Liver (tissue), 9 donors: ENCODE measurements around the gene MOB1A. TPM values are rescaled to one million over a fixed set of nuclear protein-coding genes. Genes with fewer than 3 reads are reported as not detected.

ENCODE experiments used
- DNase-seq: peaks from one replicate; pipeline ENCODE4 v3.0.0-alpha.2; 2017; ENCODE audit warnings: low spot score
- H3K27ac ChIP-seq, 2 donors: one replicate each; pipeline ENCODE4 v1.7.0; 2013; ENCODE audit warnings: inconsistent platforms in 2 of 2, low read length in 2 of 2, control low read depth in 1 of 2, low read depth in 1 of 2, mild to moderate bottlenecking in 1 of 2
- H3K27me3 ChIP-seq, 4 donors: one replicate each; pipeline versions ENCODE4 v1.6.1 to v1.7.0; 2013; ENCODE audit warnings: low read length in 3 of 4, inconsistent platforms in 1 of 4, mild to moderate bottlenecking in 1 of 4, moderate library complexity in 1 of 4; ENCODE audit not compliant: control insufficient read depth in 4 of 4, insufficient read depth in 4 of 4
- H3K36me3 ChIP-seq, 4 donors: one replicate each; pipeline versions ENCODE4 v1.6.1 to v1.7.0; 2013; ENCODE audit warnings: low read length in 3 of 4, mild to moderate bottlenecking in 3 of 4, low read depth in 1 of 4, moderate library complexity in 1 of 4; ENCODE audit not compliant: control insufficient read depth in 4 of 4, insufficient read depth in 3 of 4
- H3K4me1 ChIP-seq, 4 donors: one replicate each; pipeline versions ENCODE4 v1.6.1 to v1.7.0; 2013; ENCODE audit warnings: low read length in 3 of 4, mild to moderate bottlenecking in 3 of 4, moderate library complexity in 1 of 4; ENCODE audit not compliant: control insufficient read depth in 4 of 4, insufficient read depth in 4 of 4
- H3K4me3 ChIP-seq, 3 donors: one replicate each; pipeline versions ENCODE4 v1.6.1 to v1.7.0; 2013; ENCODE audit warnings: low read length in 3 of 3, control low read depth in 1 of 3, low read depth in 1 of 3, mild to moderate bottlenecking in 1 of 3
- H3K9ac ChIP-seq, 2 donors: one replicate each; pipeline ENCODE4 v1.7.0; 2013; ENCODE audit warnings: low read length in 2 of 2, mild to moderate bottlenecking in 2 of 2, moderate library complexity in 2 of 2, control low read depth in 1 of 2, low read depth in 1 of 2
- H3K9me3 ChIP-seq, 4 donors: one replicate each; pipeline versions ENCODE4 v1.6.1 to v1.7.0; 2013; ENCODE audit warnings: low read length in 3 of 4; ENCODE audit not compliant: control insufficient read depth in 4 of 4
- CTCF ChIP-seq: fragments of 150-350 bp; IDR thresholded peaks from 2 replicates; pipeline ENCODE4 v1.5.1; 2017; ENCODE audit warnings: improper control_type of control experiment, low read depth, low read length; ENCODE audit not compliant: missing input control
- EGR1 ChIP-seq, 2 donors: IDR thresholded peaks; 2 replicates each; pipeline ENCODE4 v1.6.1; 2016 to 2018; ENCODE audit warnings: antibody characterized with exemption in 2 of 2, low read depth in 2 of 2
- FOXA1 ChIP-seq: IDR thresholded peaks from 2 replicates; pipeline ENCODE4 v1.6.1; 2016; ENCODE audit warnings: antibody characterized with exemption
- GABPA ChIP-seq, 2 donors: IDR thresholded peaks in 1 of 2; conservative IDR thresholded peaks in 1 of 2; 2 replicates each; pipeline ENCODE4 v1.6.1; 2016; ENCODE audit warnings: antibody characterized with exemption in 2 of 2, mild to moderate bottlenecking in 1 of 2, moderate library complexity in 1 of 2
- HNF4A ChIP-seq, 2 donors: conservative IDR thresholded peaks; 2 replicates each; pipeline ENCODE4 v1.6.1; 2016; ENCODE audit warnings: antibody characterized with exemption in 2 of 2, mild to moderate bottlenecking in 2 of 2
- HNF4G ChIP-seq: IDR thresholded peaks from 2 replicates; pipeline ENCODE4 v1.6.1; 2016; ENCODE audit warnings: antibody characterized with exemption
- JUND ChIP-seq, 2 donors: IDR thresholded peaks; 2 replicates each; pipeline ENCODE4 v1.6.1; 2016; ENCODE audit warnings: antibody characterized with exemption in 2 of 2
- NR2F2 ChIP-seq: IDR thresholded peaks from 2 replicates; pipeline ENCODE4 v1.6.1; 2016; ENCODE audit warnings: antibody characterized with exemption
- RAD21 ChIP-seq, 2 donors: IDR thresholded peaks; 2 replicates each; pipeline ENCODE4 v1.6.1; 2016; ENCODE audit warnings: antibody characterized with exemption in 2 of 2, mild to moderate bottlenecking in 2 of 2
- RXRA ChIP-seq, 2 donors: IDR thresholded peaks; 2 replicates each; pipeline ENCODE4 v1.6.1; 2017 to 2018; ENCODE audit warnings: antibody characterized with exemption in 2 of 2, mild to moderate bottlenecking in 1 of 2
- SP1 ChIP-seq: IDR thresholded peaks from 2 replicates; pipeline ENCODE4 v1.6.1; 2018; ENCODE audit warnings: antibody characterized with exemption, mild to moderate bottlenecking
- TAF1 ChIP-seq: conservative IDR thresholded peaks from 2 replicates; pipeline ENCODE4 v1.6.1; 2016; ENCODE audit warnings: antibody characterized with exemption, mild to moderate bottlenecking
- YY1 ChIP-seq: IDR thresholded peaks from 2 replicates; pipeline ENCODE4 v1.6.1; 2016; ENCODE audit warnings: antibody characterized with exemption, mild to moderate bottlenecking
- WGBS: extraction: QIAGEN DNeasy Blood & Tissue Kit; methylation state at CpG from one replicate; pipeline ENCODE4 v1.1.7; 2013; 5-methylcytosine and 5-hydroxymethylcytosine counted together
- polyA plus RNA-seq, 2 donors: library from polyadenylated mRNA; stranded (reverse) in 1 of 2; unstranded in 1 of 2; fragments of 200-250 nt in 1 of 2; fragments of >200 nt in 1 of 2; fragmentation: Nextera tagmentation in 1 of 2; extraction: Ambion mirVana in 1 of 2; gene quantifications; one replicate each; pipeline versions ENCODE4 v1.2.1 to v1.2.3, GENCODE V29; 2013 to 2015
- total RNA-seq, 2 donors: library from RNA; depleted of rRNA; stranded (reverse); fragments of >200 nt; gene quantifications; one replicate each; pipeline ENCODE4 v1.2.3, GENCODE V29; 2014
- TF ChIP-seq, protein P1 (sequence below): IDR thresholded peaks from 2 replicates; pipeline ENCODE4 v1.6.1; 2016; ENCODE audit warnings: antibody characterized with exemption
- TF ChIP-seq, protein P2 (sequence below): IDR thresholded peaks from 2 replicates; pipeline ENCODE4 v1.6.1; 2016; ENCODE audit warnings: antibody characterized with exemption
- TF ChIP-seq, protein P3 (sequence below): IDR thresholded peaks from 2 replicates; pipeline ENCODE4 v1.6.1; 2016; ENCODE audit warnings: antibody characterized with exemption, mild to moderate bottlenecking
- donor health status: healthy.
- donor health status: healthy.
- donor health status: healthy.
- donor health status: healthy.
- donor health status: healthy.

MOB1A gene
- total and polyA plus RNA-seq, 4 donors: 15.5 to 44.7 (median 23.0) TPM

GRCh38 chr2:74221604-74222299 is 43.1 kb upstream of the MOB1A start:
- no peak overlapping the region for H3K27ac ChIP-seq
- no peaks in the 10 kb centered on the region for H3K27me3 ChIP-seq
- H3K4me3 ChIP-seq: no peak overlapping the region
- H3K4me1 ChIP-seq: no peaks in the 10 kb centered on the region
- no peak overlapping the region for H3K9ac ChIP-seq
- no peak for DNase-seq
- 96% methylated on average over 6 of the region's 6 CpGs for WGBS
- H3K36me3 ChIP-seq: peaks cover 0 to 2% (median 0%) of the 10 kb centered on the region in 4 donors
- TF ChIP-seq RAD21 (IDR thresholded peaks at IDR 0.05): no peak
- TF ChIP-seq, protein P1, sequence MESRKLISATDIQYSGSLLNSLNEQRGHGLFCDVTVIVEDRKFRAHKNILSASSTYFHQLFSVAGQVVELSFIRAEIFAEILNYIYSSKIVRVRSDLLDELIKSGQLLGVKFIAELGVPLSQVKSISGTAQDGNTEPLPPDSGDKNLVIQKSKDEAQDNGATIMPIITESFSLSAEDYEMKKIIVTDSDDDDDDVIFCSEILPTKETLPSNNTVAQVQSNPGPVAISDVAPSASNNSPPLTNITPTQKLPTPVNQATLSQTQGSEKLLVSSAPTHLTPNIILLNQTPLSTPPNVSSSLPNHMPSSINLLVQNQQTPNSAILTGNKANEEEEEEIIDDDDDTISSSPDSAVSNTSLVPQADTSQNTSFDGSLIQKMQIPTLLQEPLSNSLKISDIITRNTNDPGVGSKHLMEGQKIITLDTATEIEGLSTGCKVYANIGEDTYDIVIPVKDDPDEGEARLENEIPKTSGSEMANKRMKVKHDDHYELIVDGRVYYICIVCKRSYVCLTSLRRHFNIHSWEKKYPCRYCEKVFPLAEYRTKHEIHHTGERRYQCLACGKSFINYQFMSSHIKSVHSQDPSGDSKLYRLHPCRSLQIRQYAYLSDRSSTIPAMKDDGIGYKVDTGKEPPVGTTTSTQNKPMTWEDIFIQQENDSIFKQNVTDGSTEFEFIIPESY: no peak
- no peak for TF ChIP-seq EGR1 (IDR thresholded peaks at IDR 0.05; ENCODE audit: low read depth in 2 of 2)
- no peak for TF ChIP-seq FOXA1
- TF ChIP-seq JUND (IDR thresholded peaks at IDR 0.05): no peak
- TF ChIP-seq, protein P2, sequence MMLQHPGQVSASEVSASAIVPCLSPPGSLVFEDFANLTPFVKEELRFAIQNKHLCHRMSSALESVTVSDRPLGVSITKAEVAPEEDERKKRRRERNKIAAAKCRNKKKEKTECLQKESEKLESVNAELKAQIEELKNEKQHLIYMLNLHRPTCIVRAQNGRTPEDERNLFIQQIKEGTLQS: no peak
- TF ChIP-seq HNF4A (conservative IDR thresholded peaks at IDR 0.05): no peak
- no peak for TF ChIP-seq GABPA (IDR thresholded peaks at IDR 0.05 in 1 of 2, conservative IDR thresholded peaks at IDR 0.05 in 1 of 2)
- TF ChIP-seq CTCF: no peak
- no peak for TF ChIP-seq TAF1
- no peak for TF ChIP-seq SP1
- TF ChIP-seq NR2F2: no peak
- TF ChIP-seq RXRA (IDR thresholded peaks at IDR 0.05): no peak
- no peaks in the 10 kb centered on the region for H3K9me3 ChIP-seq

DNA sequence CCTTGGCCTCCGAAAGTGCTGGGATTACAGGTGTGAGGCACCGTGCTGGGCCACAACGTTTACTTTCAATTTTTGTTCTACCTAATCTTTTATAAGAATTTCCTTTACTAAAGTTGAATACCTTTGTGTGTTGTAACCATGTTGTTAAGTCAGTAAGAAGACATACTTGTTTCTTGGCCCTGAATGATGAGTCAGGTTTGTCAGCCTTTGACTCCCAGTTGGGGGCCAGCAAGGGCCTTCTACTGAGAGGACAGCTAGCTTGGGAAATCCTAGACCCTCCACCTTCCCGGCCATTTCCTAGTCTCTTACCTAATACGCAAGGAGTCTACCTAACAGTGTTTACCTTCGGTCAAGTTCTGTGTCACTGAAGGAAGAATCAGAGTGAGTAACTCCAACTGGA is 42.4 kb upstream of the MOB1A start:
- no peak for DNase-seq
- WGBS: 96% methylated on average over 6 of the region's 6 CpGs

More for the DNA sequence above, 42.4 kb upstream of the MOB1A start:
- Histone ChIP-seq H3K4me1 (no peaks in the 10 kb centered on the region), H3K27me3 (no peaks in the 10 kb centered on the region), H3K4me3 (no peak overlapping the region), H3K27ac (no peak overlapping the region), H3K9ac (no peak overlapping the region), H3K36me3 (peaks cover 0 to 2% (median 0%) of the 10 kb centered on the region in 4 donors), H3K9me3 (no peaks in the 10 kb centered on the region)
- no peak for TF ChIP-seq YY1
- TF ChIP-seq, protein P3, sequence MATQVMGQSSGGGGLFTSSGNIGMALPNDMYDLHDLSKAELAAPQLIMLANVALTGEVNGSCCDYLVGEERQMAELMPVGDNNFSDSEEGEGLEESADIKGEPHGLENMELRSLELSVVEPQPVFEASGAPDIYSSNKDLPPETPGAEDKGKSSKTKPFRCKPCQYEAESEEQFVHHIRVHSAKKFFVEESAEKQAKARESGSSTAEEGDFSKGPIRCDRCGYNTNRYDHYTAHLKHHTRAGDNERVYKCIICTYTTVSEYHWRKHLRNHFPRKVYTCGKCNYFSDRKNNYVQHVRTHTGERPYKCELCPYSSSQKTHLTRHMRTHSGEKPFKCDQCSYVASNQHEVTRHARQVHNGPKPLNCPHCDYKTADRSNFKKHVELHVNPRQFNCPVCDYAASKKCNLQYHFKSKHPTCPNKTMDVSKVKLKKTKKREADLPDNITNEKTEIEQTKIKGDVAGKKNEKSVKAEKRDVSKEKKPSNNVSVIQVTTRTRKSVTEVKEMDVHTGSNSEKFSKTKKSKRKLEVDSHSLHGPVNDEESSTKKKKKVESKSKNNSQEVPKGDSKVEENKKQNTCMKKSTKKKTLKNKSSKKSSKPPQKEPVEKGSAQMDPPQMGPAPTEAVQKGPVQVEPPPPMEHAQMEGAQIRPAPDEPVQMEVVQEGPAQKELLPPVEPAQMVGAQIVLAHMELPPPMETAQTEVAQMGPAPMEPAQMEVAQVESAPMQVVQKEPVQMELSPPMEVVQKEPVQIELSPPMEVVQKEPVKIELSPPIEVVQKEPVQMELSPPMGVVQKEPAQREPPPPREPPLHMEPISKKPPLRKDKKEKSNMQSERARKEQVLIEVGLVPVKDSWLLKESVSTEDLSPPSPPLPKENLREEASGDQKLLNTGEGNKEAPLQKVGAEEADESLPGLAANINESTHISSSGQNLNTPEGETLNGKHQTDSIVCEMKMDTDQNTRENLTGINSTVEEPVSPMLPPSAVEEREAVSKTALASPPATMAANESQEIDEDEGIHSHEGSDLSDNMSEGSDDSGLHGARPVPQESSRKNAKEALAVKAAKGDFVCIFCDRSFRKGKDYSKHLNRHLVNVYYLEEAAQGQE: no peak
- no peak for TF ChIP-seq EGR1 (IDR thresholded peaks at IDR 0.05; ENCODE audit: low read depth in 2 of 2)
- TF ChIP-seq, protein P2: no peak
- TF ChIP-seq FOXA1: no peak
- TF ChIP-seq RXRA (IDR thresholded peaks at IDR 0.05): no peak
- no peak for TF ChIP-seq HNF4G
- no peak for TF ChIP-seq NR2F2
- TF ChIP-seq, protein P1: no peak
- TF ChIP-seq TAF1: no peak
